GM19438 (cell line): Measurements from ENCODE around the gene R3HDM4.

Source experiments
- ATAC-seq: cut with Tn5 transposase; IDR thresholded peaks from one replicate; pipeline ENCODE4 v1.9.1; 2021; ENCODE audit warnings: low read depth; ENCODE audit not compliant: unreplicated experiment

R3HDM4 gene

DNA sequence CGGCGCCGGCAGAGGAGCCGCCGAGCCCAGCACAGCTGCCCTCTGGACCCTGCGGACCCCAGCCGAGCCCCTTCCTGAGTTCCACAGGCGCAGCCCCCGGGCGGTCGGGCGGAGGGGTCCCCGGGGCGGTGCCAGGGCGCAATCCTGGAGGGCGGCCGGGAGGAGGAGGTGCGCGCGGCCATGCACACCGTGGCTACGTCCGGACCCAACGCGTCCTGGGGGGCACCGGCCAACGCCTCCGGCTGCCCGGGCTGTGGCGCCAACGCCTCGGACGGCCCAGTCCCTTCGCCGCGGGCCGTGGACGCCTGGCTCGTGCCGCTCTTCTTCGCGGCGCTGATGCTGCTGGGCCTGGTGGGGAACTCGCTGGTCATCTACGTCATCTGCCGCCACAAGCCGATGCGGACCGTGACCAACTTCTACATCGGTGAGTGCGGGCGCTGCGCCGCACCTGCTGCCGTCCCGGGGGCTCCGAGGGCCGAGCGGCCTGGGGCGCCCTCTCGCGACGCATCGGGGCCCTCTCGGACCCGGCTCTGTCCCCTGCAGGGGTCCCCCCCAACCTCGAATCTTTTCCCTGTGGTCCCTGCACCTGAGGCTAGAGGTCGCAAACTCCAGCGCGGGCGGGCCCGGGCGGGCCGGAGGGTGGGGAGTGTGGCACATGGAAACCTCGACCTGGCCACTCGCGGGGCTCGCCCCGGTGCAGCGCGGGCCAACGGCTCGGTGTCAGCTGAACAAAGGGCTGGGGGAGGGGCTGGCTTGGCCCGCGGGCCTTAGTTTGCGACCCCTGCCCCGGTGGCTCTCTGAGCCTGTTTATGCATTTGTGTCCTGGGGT lies 4.5 kb upstream of the R3HDM4 start, which contains the start of gene KISS1R:
KISS1R (plus strand) TSS at position 11 of the 829 bp plus-strand sequence; CDS start at position 181, 170 bp downstream.
- no peak for ATAC-seq

DNA sequence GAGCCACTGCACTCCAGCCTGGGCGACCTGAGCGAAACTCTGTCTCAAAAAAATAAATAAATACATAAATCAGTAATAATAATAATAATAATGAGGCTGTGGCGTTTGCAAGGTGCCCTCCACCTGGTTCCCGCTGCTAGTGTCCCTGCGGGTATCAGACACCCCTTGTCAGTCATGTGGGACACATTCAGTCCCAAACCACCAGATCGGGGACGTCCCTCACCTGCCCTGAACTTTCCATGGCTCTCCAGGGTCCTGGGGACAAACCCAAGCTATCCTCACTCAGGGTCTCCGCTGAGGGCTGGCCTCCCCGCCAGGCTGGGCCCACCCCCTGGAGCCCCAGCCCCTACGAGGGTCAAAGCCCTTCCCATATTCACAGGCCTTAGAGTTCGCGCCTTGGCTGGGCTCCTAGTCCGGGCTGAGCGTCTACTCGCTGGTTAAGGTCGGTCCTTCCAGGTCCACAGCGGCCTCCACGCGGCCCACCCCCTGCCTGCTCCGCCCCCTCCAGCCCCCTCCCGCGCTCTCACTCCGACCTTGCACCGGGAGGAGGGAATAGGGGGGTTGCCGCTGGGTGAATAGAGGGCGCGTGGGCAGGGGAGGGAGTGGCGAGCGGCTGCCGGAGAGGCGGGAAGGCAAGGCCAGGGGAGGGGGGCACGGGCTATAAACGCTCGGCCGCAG lies 3.8 kb upstream of the R3HDM4 start:
- no peak for ATAC-seq

DNA sequence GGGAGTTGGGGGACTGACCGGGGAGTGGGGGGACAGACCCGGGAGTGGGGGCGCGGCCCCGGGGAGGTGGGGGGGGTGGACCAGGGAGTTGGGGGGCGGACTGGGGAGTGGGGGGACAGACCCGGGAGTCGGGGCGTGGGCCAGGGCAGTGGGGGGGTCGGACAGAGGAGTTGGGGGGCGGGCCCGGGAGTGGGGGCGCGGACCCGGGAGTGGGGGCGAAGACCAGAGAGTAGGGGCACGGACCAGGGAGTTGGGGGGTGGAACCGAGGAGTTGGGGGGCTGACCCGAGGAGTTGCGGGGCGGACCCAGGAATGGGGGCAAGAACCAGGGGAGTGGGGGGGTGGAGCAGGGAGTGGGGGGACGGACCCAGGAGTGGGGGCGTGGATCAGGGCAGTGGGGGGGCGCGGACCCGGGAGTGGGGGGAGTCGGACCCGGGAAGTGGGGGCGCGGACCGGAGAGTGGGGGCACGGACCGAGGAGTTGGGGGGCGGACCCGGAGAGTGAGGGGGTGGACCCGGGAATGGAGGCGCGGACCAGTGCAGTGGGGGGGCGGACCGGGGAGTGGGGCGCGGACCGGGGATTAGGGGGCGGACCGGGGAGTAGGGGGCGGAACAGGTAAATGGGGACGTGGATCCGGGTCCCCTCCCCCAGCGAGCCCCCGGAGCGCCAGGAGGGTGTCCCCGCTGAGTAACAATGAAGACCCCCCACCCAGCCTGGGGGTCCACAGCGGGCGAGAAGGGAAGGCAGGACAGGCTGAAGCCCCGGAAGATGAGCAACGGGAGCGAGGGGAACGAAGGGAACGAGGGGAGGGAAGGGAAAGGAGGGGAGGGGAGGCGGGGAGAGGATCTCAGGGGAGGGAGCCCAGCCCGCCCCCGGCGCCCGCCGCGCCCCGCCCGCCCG lies 589 bp downstream of the R3HDM4 start:
- ATAC-seq: no peak

DNA sequence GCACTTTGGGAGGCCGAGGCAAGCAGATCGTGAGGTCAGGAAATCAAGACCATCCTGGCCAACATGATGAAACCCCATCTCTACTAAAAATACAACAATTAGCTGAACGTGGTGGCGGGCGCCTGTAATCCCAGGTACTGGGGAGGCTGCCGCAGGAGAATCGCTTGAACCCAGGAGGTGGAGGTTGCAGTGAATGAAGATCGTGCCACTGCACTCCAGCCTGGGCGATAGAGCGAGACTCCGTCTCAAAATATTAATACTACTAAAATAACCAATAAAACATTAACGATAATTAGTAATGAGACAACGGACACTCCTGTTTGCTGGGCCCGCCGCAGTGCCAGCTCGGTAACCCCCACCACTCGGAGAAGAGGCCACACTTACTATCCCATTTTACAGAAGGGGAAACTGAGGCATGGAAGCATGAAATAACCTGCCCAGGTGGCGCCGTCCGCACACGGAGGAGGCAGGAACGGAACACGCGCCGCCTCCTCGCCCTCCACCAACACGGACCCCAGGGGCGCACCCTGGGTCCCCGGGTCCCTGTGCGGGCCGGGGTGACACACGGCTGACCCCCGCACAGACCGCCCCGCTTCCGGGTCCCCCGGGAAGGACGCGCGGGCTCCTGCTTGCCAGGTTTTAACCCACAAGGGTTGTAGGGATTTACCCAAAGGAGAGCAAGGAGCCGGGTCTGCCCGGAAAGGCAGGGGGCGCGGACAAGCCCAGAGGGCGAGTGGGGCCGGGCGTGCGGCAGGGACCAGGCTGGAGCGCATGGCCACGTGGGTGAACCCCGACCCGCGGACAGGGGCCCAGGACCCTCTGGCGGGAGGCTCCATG lies 1.6 kb downstream of the R3HDM4 start:
- ATAC-seq: no peak

DNA sequence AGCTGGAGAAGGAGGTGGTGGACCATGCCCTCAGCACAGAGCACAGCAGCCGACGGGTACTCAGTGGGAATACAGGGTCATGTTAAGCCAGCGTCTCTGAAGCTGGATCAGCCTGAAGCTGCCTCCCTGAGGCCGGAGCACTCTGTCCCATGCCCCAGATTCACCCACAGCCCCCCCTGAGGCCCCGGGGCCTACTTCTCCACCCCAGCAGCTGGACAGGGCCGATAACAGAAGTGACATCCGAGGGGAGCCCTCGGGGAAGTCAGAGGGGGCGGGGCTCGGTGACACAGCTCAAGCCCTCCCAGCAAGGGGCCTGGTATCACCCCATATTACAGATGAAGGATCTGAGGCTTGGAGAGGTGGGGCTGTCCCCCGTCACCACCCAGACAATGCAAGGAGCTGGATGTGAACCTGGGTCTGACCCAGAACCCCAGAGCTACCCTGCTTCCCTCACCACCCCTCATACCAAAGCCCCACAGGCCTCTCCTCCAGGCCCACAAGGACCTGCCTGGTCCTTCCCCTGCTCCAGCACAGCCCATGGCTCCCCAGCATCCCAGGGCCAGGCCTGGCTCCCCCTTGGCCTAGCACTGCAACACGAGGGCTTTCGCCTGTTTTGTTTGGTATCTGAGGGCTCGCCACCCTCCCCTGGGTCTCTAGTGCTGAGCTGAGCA lies 5.7 kb downstream of the R3HDM4 start:
- ATAC-seq: no peak

DNA sequence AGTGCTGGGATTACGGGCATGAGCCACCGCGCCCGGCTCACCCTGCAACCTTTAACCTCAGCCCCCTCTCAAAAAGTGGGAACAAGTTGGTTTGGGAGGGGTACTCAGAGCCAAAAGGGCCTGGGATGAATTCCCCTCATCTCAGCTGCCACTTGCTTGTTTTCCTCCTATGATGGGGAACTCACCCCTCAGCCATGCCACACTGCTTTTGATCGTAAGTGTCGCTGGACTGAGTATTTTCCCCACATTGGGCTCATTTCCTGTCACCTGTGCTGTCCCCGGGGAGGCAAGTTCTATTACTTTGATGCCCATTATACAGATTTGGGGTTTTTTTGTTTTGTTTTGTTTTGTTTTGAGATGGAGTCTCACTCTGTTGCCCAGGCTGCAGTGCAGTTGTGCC lies 6.5 kb downstream of the R3HDM4 start:
- ATAC-seq: no peak

DNA sequence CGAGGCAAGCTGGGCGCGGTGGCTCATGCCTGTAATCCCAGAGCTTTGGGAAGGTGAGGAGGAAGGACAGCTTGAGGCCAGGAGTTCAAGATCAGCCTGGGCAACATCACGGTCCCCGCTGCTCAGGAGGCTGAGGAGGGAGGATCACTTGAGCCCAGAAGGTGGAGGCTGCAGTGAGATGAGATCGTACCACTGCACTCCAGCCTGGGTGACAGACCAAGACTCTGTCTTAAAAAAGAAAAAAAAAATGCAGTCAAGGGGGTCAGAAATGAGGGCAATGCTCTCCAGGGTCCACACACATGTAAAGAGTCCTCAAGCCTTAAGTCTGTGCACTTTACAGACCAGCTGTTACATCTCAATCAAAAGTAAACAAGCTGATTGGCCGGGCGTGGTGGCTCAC lies 8.5 kb downstream of the R3HDM4 start:
- no peak for ATAC-seq

DNA sequence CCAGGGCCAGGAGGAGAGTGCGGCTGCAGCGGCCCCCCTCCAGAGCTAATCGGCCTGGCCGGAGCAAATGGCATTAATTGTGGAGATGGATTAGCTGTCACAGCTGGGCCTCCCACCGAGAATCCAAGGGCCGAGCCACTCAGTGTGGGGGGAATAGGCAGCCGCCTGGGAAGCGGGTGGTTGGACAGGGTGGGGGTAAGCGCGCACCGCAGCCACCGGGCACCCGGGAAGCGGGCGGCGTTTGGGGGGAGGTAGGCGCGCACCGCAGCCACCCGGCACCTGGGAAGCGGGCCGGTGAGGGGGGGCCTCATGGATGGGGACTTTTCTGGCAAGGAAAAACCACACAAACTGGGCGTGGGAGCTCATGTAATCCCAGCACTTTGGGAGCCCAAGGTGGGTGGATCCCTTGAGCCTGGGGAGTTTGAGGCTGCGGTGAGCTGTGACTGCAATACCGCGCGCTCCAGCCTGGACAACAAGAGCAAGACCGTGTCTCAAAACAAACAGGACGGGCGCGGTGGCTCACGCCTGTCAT lies 9.7 kb downstream of the R3HDM4 start:
- no peak for ATAC-seq

DNA sequence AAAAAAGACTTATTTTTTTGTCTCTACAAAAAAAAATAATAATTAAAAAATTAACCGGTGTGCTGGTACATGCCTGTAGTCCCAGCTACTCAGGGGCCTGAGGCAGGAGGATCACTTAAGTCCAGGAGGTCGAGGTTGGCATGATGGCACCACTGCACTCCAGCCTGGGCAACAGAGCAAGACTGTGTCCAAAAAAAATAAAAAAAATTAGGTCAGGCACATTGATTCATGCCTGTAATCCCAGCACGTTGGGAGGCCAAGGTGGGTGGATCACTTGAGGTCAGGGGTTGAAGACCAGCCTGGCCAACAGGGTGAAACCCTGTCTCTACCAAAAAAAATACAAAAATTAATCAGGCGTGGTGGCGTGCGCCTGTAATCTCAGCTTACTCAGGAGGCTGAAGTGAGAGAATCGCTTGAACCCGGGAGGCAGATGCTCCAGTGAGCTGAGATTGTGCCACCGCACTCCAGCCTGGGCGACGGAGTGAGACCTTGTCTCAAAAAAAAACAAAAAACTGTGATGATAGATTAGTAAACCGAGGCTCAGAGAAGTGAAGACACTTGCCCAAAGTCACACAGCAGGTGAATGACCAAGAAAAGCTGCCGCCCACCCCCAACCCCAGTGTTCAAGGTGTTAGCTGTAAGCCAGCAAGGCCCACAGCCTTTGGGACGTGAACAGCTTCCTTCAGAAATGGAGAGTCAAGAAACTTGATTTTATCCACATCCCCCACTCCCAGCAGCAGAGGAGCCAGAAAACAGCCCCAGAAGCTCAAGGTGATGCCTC lies 10.4 kb downstream of the R3HDM4 start:
- no peak for ATAC-seq

DNA sequence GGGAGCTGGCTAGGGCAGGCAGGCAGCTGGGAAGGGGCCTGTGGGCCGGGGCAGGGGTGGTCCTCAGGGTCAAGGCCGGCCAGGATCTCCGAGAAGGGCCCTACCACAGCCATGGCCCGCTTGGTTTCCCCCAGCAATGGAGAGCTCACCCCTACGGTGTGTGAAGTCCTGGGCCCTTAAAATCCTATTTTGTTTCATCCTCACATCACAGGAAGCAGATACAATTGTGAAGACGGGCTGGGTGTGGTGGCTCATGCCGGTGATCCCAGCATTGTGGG lies 11.0 kb downstream of the R3HDM4 start:
- ATAC-seq: no peak

DNA sequence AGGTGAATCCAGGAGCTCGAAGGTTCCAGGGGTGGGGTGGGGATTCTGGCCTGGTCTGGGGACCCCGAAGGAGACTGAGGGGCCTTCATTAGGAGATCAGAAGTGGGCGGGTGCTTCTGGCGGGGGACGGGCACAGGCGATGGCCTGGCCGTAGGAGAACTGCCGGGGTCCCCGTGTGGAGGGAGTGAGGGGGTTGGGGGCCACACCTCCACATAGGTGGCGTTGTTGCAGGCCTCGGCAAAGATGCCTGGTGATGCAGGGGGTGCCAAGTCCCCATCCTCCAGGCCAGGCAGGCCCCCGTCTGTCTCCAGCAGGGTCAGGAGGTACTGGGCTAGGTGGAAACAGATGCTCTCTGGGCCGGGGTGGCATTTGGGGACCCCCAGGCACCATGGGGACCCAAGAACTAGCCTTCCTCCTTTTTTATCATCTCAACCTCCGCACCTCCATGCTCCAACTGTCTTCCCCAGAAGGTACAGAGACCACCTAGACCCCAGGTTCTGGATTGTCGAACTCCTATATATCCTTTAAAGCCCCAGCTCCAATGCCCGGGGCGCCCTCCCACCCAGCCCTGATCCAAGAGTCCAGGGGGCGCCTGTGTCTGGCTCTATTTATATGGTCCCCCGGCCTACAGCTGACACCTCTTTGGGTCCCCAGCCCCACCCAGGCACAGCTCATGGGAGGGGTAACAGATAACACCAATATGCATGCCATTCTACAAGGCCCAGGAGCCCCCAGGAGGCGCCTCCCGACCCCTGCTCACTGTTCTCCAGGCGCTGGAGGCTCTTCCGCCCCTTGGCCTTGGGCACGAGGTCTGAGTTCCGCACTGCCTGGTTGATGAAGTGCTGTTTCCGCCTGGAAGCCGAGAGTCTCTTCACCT lies 11.6 kb downstream of the R3HDM4 start:
- no peak for ATAC-seq

DNA sequence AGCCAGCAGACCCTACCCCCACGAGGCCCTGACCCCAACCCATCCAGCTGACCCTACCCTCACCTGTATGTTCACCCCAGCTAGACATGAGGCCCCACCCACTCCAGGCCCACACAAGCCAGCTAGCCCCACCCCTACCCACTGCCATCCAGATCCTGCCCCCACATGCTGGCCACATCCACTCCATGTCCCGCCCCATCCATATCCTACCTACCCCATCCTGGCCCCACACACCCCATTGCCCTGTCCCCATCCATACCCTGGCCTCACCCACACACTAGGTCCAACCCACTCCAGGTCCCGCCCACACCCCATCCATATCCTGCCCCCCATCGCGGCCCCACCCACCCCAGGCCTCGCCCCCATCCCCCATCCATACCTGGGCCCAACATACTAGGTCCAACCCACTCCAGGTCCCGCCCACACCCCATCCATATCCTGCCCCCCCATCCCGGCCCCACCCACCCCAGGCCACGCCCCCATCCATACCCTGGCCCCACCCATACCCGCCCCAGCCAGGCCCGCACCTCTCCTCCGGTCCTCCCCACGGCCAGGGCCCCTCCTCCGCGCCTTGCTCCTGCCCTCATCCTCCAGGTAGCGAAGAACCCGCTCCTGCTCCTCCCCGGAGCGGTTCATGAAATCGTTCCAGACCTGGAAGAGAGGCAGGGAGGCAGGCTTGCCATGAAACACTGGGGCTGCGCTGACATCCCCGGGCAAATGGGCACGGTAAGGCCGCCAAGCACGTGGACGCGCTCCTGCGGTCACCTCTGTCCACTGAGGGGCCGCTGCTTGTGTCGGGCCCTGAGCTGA lies 12.5 kb downstream of the R3HDM4 start:
- ATAC-seq: no peak

DNA sequence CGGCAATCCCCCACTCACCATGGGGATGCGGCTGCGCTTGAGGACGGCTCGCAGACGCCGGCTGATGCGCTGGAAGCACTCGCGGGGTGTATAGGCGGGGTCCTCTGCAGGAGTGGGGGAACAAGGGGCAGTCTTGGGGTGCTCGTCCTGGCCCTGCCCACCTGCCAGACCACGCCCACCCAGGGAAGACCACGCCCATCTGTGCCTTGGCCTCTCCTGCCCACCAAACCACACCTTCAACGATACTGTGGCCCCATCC lies 13.0 kb downstream of the R3HDM4 start:
- ATAC-seq: no peak

DNA sequence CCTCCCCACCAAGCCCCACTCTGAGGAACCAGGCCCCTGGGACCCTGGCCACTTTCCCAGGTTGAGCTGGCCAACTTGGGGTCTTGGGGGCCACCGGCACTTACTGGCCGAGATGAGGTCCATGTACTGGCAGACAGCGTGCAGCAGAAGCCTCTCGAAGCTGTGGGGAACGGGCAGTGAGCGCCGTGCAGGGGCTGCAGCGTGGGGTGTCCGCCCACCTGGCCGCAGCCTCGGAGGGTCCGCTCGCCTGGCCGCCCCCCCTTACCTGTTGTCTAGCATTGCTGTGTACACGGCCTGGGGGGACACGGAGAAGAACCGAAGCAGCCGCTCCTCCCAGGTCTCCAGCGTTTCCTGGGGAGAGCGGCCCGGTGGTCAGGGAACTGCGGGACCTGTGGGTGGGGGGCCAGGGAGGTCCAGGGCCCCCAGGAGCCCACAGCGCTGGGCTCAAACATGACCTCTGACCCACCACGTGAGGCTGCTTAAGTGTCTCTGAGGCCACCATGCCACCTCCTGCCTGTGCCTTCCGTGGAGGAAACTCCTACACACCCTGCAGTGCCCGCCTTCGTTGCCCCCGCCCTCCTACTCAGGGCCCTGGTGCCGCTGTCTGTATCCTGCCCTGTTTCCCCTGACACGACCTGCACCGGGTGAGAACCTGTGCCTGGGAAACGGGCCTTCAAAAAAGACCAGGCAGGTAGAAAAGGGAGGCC lies 13.5 kb downstream of the R3HDM4 start:
- ATAC-seq: no peak

DNA sequence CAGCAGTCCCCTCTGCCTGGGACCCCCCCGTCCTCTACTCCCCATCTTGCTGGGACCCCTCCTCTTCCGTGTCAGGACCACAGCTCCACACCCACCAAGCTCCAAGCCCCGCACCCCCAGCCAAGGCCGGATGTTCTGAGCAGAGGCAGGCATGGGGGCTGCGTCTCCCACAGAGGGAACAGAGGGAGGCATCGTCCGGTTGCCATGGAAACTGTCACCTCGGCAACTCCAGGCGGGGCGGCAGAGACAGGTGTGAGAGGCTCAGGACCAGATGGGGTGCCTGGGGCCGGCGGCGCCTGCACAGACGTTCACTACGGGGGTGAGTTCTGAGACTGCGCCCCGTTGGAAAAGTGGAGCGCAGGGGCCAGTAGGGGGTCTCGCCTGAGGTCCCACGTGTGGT lies 14.4 kb downstream of the R3HDM4 start:
- no peak for ATAC-seq

DNA sequence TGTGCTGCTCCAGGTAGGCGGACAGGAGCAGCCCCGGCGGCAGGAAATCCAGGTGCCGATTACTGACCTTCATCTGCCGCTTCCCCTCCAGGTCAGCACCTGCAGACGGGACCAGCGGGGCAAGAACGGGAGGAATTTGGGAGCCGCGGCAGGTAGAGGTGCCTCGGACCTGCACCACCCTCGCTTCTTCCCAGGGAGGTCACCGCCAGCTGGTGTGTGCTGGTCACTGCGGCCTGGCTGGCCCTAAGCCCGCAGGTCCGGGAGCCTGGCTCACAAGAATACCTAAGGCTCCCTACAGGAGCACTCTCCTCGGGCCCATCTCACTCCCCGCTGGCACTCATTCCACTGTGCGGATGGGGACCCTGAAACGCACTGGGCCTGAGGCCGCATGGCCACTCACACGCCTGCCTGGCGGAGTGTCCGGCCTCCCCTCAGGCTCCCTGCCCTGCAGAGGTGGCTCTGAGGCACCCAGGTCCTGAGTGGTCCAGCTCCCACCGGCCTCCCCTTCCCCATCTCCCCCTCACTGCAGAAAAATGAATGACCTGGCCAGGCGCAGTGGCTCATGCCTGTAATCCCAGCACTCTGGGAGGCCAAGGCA lies 15.5 kb downstream of the R3HDM4 start:
- no peak for ATAC-seq
